HepG2 (cell line): ENCODE measurements around the gene SCYGR4. TPM values are rescaled to one million over a fixed set of nuclear protein-coding genes. Genes with fewer than 3 reads are reported as not detected.
A peak's percentile ranks its signal among the peaks of the same experiment; 100 is the strongest.

Experiments
- ATAC-seq: fragments of 200-7000 bp; cut with Tn5 transposase; 3 replicates; pipeline ENCODE4 v1.9.1; 2020; ENCODE audit warnings: mild to moderate bottlenecking, moderate library complexity
- BruUV-seq: library from RNA; stranded (reverse); fragments of 400-500 nt; replicated peaks from 2 replicates; lab custom pipeline; 2021; lab: Mats Ljungman, UMichigan
- CTCF ChIA-PET: fragments of 300-600 bp; formaldehyde crosslinking; extraction: SDS; loops from one replicate; lab custom pipeline; 2021; ENCODE audit warnings: low total read pairs, inconsistent platforms, low intra/inter-chr PET ratio; lab: Yijun Ruan, JAX
- POLR2A ChIA-PET: fragments of 350-600 bp; sonication (Branson Sonifier 250); formaldehyde crosslinking; loops from one replicate; lab custom pipeline; 2020; ENCODE audit warnings: antibody characterized with exemption, inconsistent platforms; lab: Yijun Ruan, JAX
- DNase-seq: peaks from one replicate; pipeline ENCODE4 v3.0.0-alpha.2; 2015; ENCODE audit warnings: low spot score
- FAIRE-seq: peaks from 3 replicates; lab custom pipeline; 2011; peaks lifted over from hg19 to GRCh38; lab: Jason Lieb, UNC
- H2AFZ ChIP-seq: one replicate; pipeline ENCODE4 v1.6.1; 2011; ENCODE audit warnings: low read length, inconsistent platforms
- H3K27ac ChIP-seq: fragments of 300-600 bp; 3 replicates; pipeline ENCODE4 v1.8.0; 2011; ENCODE audit warnings: mixed run types, mild to moderate bottlenecking, mixed read lengths, low read length, inconsistent platforms; ENCODE audit not compliant: insufficient read depth; ENCODE audit errors: extremely low read length
- H3K27me3 ChIP-seq, 2 experiments: fragments of 200-600 bp in 1 of 2; 2 replicates in 1 of 2; 3 replicates in 1 of 2; pipeline versions ENCODE4 v1.6.0 to v1.8.0; 2011; ENCODE audit warnings: low read length in 2 of 2, mild to moderate bottlenecking in 2 of 2, moderate library complexity in 2 of 2, inconsistent platforms in 1 of 2; ENCODE audit not compliant: insufficient read depth in 2 of 2, control insufficient read depth in 1 of 2
- H3K36me3 ChIP-seq, 2 experiments: fragments of 200-600 bp in 1 of 2; replicated peaks in 1 of 2; 2 replicates in 1 of 2; 3 replicates in 1 of 2; pipeline versions ENCODE4 v1.5.1 to v1.8.0; 2011; ENCODE audit warnings: low read length in 2 of 2, inconsistent platforms in 1 of 2; ENCODE audit not compliant: insufficient read depth in 2 of 2, control insufficient read depth in 1 of 2
- H3K4me1 ChIP-seq: 2 replicates; pipeline ENCODE4 v1.5.1; 2012; ENCODE audit warnings: low read length, inconsistent platforms; ENCODE audit not compliant: insufficient read depth
- H3K4me2 ChIP-seq: 2 replicates; pipeline ENCODE4 v1.6.0; 2011; ENCODE audit warnings: low read depth, low read length, inconsistent platforms
- H3K4me3 ChIP-seq, 3 experiments: fragments of 200-600 bp in 1 of 3; sonication (generic), shearing (Covaris generic) in 1 of 3; replicated peaks in 1 of 3; 2 replicates each; pipeline ENCODE4 v1.5.1; 2011 to 2016; ENCODE audit warnings: low read length in 3 of 3, inconsistent platforms in 2 of 3, low read depth in 2 of 3, mild to moderate bottlenecking in 2 of 3, control low read depth in 1 of 3, mixed read lengths in 1 of 3; ENCODE audit not compliant: insufficient read depth in 1 of 3
- H3K79me2 ChIP-seq: one replicate; pipeline ENCODE4 v1.6.1; 2011; ENCODE audit warnings: low read length, inconsistent platforms; ENCODE audit not compliant: insufficient read depth
- H3K9ac ChIP-seq: 2 replicates; pipeline ENCODE4 v1.6.0; 2011; ENCODE audit warnings: mild to moderate bottlenecking, low read depth, low read length, inconsistent platforms; ENCODE audit not compliant: insufficient read depth
- H3K9me3 ChIP-seq: 2 replicates; pipeline ENCODE4 v1.5.1; 2012; ENCODE audit warnings: mild to moderate bottlenecking, low read length
- H4K20me1 ChIP-seq: 2 replicates; pipeline ENCODE4 v1.6.0; 2011; ENCODE audit warnings: inconsistent platforms, mild to moderate bottlenecking, low read length, moderate library complexity; ENCODE audit not compliant: insufficient read depth
- ELF3 ChIP-seq: IDR thresholded peaks from 2 replicates; pipeline ENCODE4 v1.6.1; 2016; ENCODE audit warnings: missing genetic modification reagents, missing compliant biosample characterization
- FOXA1 ChIP-seq, 2 experiments: fragments of 450-650 bp in 1 of 2; sonication (generic) in 1 of 2; formaldehyde crosslinking in 1 of 2; IDR thresholded peaks; 2 replicates each; pipeline versions ENCODE4 v1.4.0 to v1.6.1; 2016 to 2020; ENCODE audit warnings: missing genetic modification reagents in 1 of 2
- HOXA7 ChIP-seq: sonication (generic); formaldehyde crosslinking; IDR thresholded peaks from 2 replicates; pipeline ENCODE4 v1.8.1; 2022; ENCODE audit warnings: mild to moderate bottlenecking, missing genetic modification reagents, moderate library complexity
- IKZF4 ChIP-seq: sonication (generic); formaldehyde crosslinking; IDR thresholded peaks from 2 replicates; pipeline ENCODE4 v1.5.1; 2020; ENCODE audit warnings: borderline replicate concordance, mild to moderate bottlenecking, low read depth, missing genetic modification reagents; ENCODE audit errors: not compliant biosample characterization
- MAFK ChIP-seq, 2 experiments: IDR thresholded peaks in 1 of 2; conservative IDR thresholded peaks in 1 of 2; 2 replicates each; pipeline ENCODE4 v1.6.1; 2011; ENCODE audit warnings: improper control_type of control experiment in 2 of 2, low read length in 2 of 2
- PCBP1 ChIP-seq: fragments of 200-400 bp; formaldehyde crosslinking; IDR thresholded peaks from 2 replicates; pipeline ENCODE4 v1.6.1; 2017; ENCODE audit warnings: mild to moderate bottlenecking, low read depth, low read length, borderline replicate concordance
- RFX5 ChIP-seq: IDR thresholded peaks from 2 replicates; pipeline ENCODE4 v1.6.1; 2011; ENCODE audit warnings: low read depth, low read length, improper control_type of control experiment
- SMYD3 ChIP-seq: sonication (generic); formaldehyde crosslinking; IDR thresholded peaks from 2 replicates; pipeline ENCODE4 v1.8.1; 2023; ENCODE audit warnings: mild to moderate bottlenecking, missing genetic modification reagents
- TCF7L2 ChIP-seq: IDR thresholded peaks from 2 replicates; pipeline ENCODE4 v1.6.1; 2011; ENCODE audit warnings: mild to moderate bottlenecking, low read depth, low read length, moderate library complexity
- WGBS: methylation state at CpG from one replicate; pipeline ENCODE4 v1.1.6; 2017; ENCODE audit warnings: low lambda C conversion rate; 5-methylcytosine and 5-hydroxymethylcytosine counted together
- in situ Hi-C: cut with HindIII; loops from 2 replicates; pipeline ENCODE4 v1.10.0; 2017; ENCODE audit warnings: low pct_unique_long_range_greater_than_20kb; ENCODE audit not compliant: extremely low pct_ligation_motif_present
- intact Hi-C: fragments of 100-400 bp; cut with micrococcal nuclease; formaldehyde crosslinking; loops from one replicate; pipeline ENCODE4 v1.10.0; 2022; ENCODE audit not compliant: unreplicated experiment
- polyA plus RNA-seq, 8 experiments: library from polyadenylated mRNA; depleted of rRNA in 3 of 8; stranded (reverse) in 7 of 8; unstranded in 1 of 8; fragments of >200 nt; fragmentation: Illumina TruSeq in 4 of 8; extraction: Trizol in 4 of 8; gene quantifications; 2 replicates each; pipeline versions ENCODE4 v1.2.1 to v1.2.3, GENCODE V29; 2011 to 2016; ENCODE audit warnings: low read depth in 4 of 8, missing spikeins in 1 of 8, mixed read lengths in 1 of 8; ENCODE audit not compliant: insufficient read depth in 1 of 8
- total RNA-seq, 5 experiments: library from RNA; depleted of rRNA; stranded (reverse); fragments of >200 nt; fragmentation: Illumina TruSeq; extraction: Trizol; gene quantifications; 2 replicates each; pipeline ENCODE4 v1.2.3, GENCODE V29; 2016; ENCODE audit warnings: low read depth in 1 of 5
- TF ChIP-seq, protein P1 (sequence below): sonication (generic); formaldehyde crosslinking; IDR thresholded peaks from 2 replicates; pipeline ENCODE4 v1.8.1; 2023; ENCODE audit warnings: mild to moderate bottlenecking, inconsistent platforms, moderate library complexity, missing genetic modification reagents, borderline replicate concordance
- TF ChIP-seq, protein P2 (sequence below): sonication (generic); formaldehyde crosslinking; IDR thresholded peaks from 2 replicates; pipeline ENCODE4 v1.4.0; 2020; ENCODE audit warnings: missing genetic modification reagents

Gene SCYGR4
- total and polyA plus RNA-seq, 2 of the 13 experiments (the other 11 are each of a cell fraction or from before 2014, with no cell fraction given), result not detected

DNA sequence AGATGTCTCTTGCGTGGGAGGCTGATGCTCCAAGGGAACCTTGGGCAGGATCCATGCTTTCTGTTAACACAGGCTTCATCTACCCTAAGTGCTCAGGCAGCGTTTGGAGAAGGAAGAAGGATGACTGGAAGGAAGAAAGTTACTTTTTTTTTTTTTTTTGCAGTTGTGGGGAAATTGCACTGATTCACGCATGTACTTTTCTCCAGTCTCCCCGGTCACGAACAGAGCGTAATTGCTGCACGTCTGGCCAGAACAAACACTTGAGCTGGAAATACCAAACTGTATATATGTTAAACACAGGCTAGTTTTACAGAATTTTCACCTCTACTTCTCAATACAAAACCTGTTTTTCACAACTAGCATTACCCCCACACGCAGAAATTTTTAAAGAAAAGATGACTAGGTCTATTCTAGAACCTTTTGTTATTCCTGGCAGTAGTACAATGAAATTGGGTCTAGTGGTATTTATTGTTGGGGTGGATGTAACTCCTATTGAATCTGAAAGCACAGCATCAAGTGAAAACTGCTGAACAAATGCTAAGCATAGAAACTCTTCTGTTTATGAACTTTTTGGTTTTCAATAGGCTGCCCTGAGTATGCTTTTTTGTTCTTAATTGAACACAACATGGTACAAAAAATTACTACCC, 40.0 kb downstream of the SCYGR4 start:
- Histone ChIP-seq H3K27ac (no peak overlapping the region), H3K9ac (no peak overlapping the region), H3K36me3 (no peaks in the 10 kb centered on the region), H3K79me2 (no peaks in the 10 kb centered on the region), H2AFZ (no peak overlapping the region), H3K4me2 (no peak overlapping the region), H3K4me1 (peaks cover 60% of the 10 kb centered on the region), H4K20me1 (no peaks in the 10 kb centered on the region), H3K27me3 (no peaks in the 10 kb centered on the region), H3K9me3 (no peaks in the 10 kb centered on the region), H3K4me3 (no peak overlapping the region)
- in situ Hi-C loops (loop anchor here (10.0 kb wide), 2 partner anchors 227 to 253 kb away; no protein-coding TSS in a partner anchor), intact Hi-C loops (loop anchor here (10.0 kb wide), 1 partner anchor 533 kb away; no protein-coding TSS in a partner anchor)
- BruUV-seq, result no TSS peak
- no peak for FAIRE-seq
- TF ChIP-seq PCBP1, result no peak
- no peak for TF ChIP-seq TCF7L2
- no peak for TF ChIP-seq SMYD3 (CRISPR knock-in tag)
- no peak for DNase-seq
- CTCF ChIA-PET, result interaction anchor here (1.8 to 2.6 kb wide), 2 partner anchors 109 to 226 kb away, joined by 12 to 29 read pairs; no protein-coding TSS in a partner anchor
- WGBS, result 76% methylated on average over 8 of the region's 8 CpGs
- no peak for ATAC-seq
- POLR2A ChIA-PET, result interaction anchor here (0.7 kb wide), 1 partner anchor 109 kb away, joined by 3 read pairs; no protein-coding TSS in a partner anchor

DNA sequence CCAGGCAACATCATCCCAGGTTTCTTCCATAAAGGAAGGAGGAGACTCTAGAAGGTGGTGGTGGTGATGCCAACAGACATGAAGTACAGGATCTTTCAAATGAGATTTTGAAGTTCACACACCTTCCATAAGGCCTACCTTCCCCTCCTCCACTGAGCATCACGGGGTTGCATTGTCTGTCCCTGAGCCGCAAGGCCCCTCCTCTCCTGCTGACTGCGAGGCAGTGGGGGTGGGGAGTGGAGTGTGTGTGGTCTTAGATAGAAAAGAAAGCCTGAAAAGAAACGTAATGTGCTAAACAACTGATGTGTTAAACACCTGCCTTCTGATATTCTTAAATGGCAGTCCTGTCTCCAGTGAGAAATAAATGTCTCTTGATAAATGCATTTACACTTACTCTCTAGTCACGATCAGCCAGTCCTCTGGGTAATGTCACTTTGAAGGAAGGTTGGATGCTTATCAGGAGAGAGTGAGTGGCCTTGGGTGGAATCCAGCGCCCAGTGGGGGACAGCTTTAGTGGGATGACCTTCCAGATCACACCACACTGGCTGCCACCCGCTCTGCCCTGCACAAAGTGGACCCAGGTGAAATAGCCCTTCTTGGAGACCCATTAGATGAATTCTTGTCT, 43.8 kb downstream of the SCYGR4 start:
- ChIA-PET POLR2A (no interaction called here), CTCF (no interaction called here)
- no peak for FAIRE-seq
- no peaks in the 10 kb centered on the region for H3K27me3 ChIP-seq
- no peak; the same call in 2 of the 3 replicates for ATAC-seq
- H3K36me3 ChIP-seq, result no peaks in the 10 kb centered on the region
- no peak overlapping the region for H2AFZ ChIP-seq
- no peaks in the 10 kb centered on the region for H4K20me1 ChIP-seq
- H3K9me3 ChIP-seq, result no peaks in the 10 kb centered on the region
- intact Hi-C loops (no loop called here), in situ Hi-C loops (loop anchor here (5.0 kb wide), 1 partner anchor 106 kb away; no protein-coding TSS in a partner anchor)
- H3K79me2 ChIP-seq, result no peaks in the 10 kb centered on the region
- no TSS peak for BruUV-seq
- H3K4me2 ChIP-seq, result peak overlapping the region; percentile 20; the same call in 1 of the 2 replicates
- 27% methylated on average over 7 of the region's 7 CpGs for whole genome bisulfite sequencing
- H3K4me3 ChIP-seq, result no peak overlapping the region
- H3K9ac ChIP-seq, result no peak overlapping the region
- H3K27ac ChIP-seq, result no peak overlapping the region
- no peak for DNase-seq
- H3K4me1 ChIP-seq, result peaks cover 23% of the 10 kb centered on the region
- no peak for TF ChIP-seq ELF3 (CRISPR knock-in tag)
- no peak for TF ChIP-seq RFX5
- no peak for TF ChIP-seq MAFK (conservative IDR thresholded peaks at IDR 0.05 in 1 of 2, IDR thresholded peaks at IDR 0.05 in 1 of 2; ENCODE audit: low read length in 2 of 2)
- TF ChIP-seq, protein P1, sequence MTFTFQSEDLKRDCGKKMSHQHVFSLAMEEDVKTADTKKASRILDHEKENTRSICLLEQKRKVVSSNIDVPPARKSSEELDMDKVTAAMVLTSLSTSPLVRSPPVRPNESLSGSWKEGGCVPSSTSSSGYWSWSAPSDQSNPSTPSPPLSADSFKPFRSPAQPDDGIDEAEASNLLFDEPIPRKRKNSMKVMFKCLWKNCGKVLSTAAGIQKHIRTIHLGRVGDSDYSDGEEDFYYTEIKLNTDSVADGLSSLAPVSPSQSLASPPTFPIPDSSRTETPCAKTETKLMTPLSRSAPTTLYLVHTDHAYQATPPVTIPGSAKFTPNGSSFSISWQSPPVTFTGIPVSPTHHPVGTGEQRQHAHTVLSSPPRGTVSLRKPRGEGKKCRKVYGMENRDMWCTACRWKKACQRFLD (CRISPR knock-in tag), result no peak
- no peak for TF ChIP-seq IKZF4 (CRISPR knock-in tag)
- TF ChIP-seq, protein P2, sequence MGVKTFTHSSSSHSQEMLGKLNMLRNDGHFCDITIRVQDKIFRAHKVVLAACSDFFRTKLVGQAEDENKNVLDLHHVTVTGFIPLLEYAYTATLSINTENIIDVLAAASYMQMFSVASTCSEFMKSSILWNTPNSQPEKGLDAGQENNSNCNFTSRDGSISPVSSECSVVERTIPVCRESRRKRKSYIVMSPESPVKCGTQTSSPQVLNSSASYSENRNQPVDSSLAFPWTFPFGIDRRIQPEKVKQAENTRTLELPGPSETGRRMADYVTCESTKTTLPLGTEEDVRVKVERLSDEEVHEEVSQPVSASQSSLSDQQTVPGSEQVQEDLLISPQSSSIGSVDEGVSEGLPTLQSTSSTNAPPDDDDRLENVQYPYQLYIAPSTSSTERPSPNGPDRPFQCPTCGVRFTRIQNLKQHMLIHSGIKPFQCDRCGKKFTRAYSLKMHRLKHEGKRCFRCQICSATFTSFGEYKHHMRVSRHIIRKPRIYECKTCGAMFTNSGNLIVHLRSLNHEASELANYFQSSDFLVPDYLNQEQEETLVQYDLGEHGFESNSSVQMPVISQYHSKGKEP (CRISPR knock-in tag), result no peak
- no peak for TF ChIP-seq FOXA1 (IDR thresholded peaks at IDR 0.05)
- no peak for TF ChIP-seq FOXA1 (CRISPR knock-in tag; IDR thresholded peaks at IDR 0.05)
- no peak for TF ChIP-seq HOXA7 (CRISPR knock-in tag)
